ENCODE measurements around the gene LMNTD1.

Gene LMNTD1

DNA sequence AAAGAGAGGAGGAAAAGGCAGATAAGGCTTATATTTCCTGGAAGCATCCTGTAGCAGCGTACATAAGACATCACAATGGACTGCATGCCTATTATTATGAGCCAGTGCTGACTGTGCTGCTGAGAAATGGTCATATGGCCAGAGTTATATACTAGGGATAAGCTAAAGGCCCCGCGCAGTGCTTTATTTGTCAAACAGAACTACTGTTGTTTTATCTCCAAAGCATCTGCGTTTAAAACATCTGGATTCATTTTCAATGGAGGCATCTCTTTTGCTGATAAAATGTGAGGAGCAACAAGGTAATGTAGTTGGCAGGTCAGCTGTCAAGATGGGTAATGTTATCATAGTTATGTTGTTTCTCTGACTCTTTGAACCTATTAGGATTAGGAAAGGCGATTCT is 28.0 kb upstream of the LMNTD1 start:
- Histone ChIP-seq H3K27ac (ENCODE audit: low read length) (no peak overlapping the region), H3K9me3 (ENCODE audit: insufficient read depth, low read depth, low read length) (no peaks in the 10 kb centered on the region), H3K27me3 (ENCODE audit: insufficient read depth, low read length) (no peaks in the 10 kb centered on the region), H3K4me1 (ENCODE audit: insufficient read depth, low read length) (no peaks in the 10 kb centered on the region), H3K4me3 (ENCODE audit: low read length) (no peak overlapping the region), H3K9ac (ENCODE audit: low read depth, low read length) (no peak overlapping the region), H3K36me3 (ENCODE audit: insufficient read depth, low read depth, low read length) (no peaks in the 10 kb centered on the region)

DNA sequence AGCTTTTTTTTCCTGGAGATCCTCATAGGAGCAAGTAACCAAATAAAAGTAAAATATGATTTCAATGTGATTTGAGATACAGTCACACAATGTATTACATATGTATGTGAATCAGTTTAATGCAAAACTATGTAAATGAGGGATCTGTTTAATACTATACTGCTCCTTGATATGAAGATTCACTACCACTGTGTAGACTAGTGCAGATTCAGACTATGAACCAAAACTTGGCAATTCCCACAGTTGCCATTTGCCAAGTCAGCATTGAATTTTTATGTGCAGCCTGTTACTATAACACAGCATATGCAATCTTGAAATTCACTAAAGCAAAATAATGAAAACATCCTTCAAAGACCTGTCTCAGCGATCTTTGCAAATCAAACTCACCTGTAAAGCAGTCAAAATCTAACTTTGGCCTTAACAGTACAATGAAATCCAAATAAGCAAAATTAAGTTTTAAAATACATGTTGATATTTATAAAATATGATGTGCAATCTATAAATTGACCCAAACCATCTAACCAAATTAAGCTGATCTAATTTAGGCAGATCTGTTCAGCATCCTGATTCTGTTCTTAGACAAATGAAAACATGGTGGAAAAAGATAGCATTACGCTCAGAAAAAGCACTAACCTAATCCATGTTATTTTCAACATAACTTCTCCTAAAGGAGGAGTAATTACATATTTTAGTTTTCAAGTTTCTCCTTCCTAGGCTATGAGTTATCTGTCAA is 25.5 kb upstream of the LMNTD1 start:
- no peaks in the 10 kb centered on the region for H3K4me1 ChIP-seq (ENCODE audit: insufficient read depth, low read length)
- H3K9ac ChIP-seq (ENCODE audit: low read depth, low read length), result no peak overlapping the region
- no peak overlapping the region for H3K4me3 ChIP-seq (ENCODE audit: low read length)

GRCh38 chr12:25574761-25575160 is 21.7 kb upstream of the LMNTD1 start:
- Histone ChIP-seq H3K4me1 (ENCODE audit: insufficient read depth, low read length) (no peaks in the 10 kb centered on the region), H3K9ac (ENCODE audit: low read depth, low read length) (no peak overlapping the region), H3K4me3 (ENCODE audit: low read length) (no peak overlapping the region), H3K9me3 (ENCODE audit: insufficient read depth, low read depth, low read length) (no peaks in the 10 kb centered on the region), H3K27ac (ENCODE audit: low read length) (no peak overlapping the region), H3K36me3 (ENCODE audit: insufficient read depth, low read depth, low read length) (no peaks in the 10 kb centered on the region), H3K27me3 (ENCODE audit: insufficient read depth, low read length) (no peaks in the 10 kb centered on the region)

More for the DNA sequence above, 25.5 kb upstream of the LMNTD1 start:
- H3K27me3 ChIP-seq (ENCODE audit: insufficient read depth, low read length), result no peaks in the 10 kb centered on the region
- H3K9me3 ChIP-seq (ENCODE audit: insufficient read depth, low read depth, low read length), result no peaks in the 10 kb centered on the region
- H3K36me3 ChIP-seq (ENCODE audit: insufficient read depth, low read depth, low read length), result no peaks in the 10 kb centered on the region
- no peak overlapping the region for H3K27ac ChIP-seq (ENCODE audit: low read length)

DNA sequence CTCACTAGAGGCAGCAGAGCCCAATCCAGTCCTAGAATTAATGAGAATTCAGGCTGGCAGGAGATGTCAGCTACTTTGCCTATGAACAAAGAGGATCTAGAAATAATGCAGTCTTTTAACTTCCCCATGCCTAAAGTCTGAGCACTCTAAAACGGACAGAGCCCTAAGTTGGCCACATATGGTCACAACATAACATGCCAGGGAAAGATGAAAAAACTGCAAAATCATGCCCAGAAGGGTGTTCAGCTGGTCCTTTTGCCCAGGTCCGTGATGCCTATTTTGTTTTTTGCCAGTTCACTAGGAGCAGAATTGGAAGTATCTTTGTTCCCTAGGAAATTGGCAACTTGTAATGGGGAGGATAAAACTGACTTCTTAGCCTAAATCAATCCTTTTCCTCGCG is 20.3 kb upstream of the LMNTD1 start:
- no peaks in the 10 kb centered on the region for H3K27me3 ChIP-seq (ENCODE audit: insufficient read depth, low read length)
- no peak overlapping the region for H3K9ac ChIP-seq (ENCODE audit: low read depth, low read length)
- H3K4me3 ChIP-seq (ENCODE audit: low read length), result no peak overlapping the region
- H3K36me3 ChIP-seq (ENCODE audit: insufficient read depth, low read depth, low read length), result no peaks in the 10 kb centered on the region
- H3K27ac ChIP-seq (ENCODE audit: low read length), result no peak overlapping the region
- no peaks in the 10 kb centered on the region for H3K9me3 ChIP-seq (ENCODE audit: insufficient read depth, low read depth, low read length)
- H3K4me1 ChIP-seq (ENCODE audit: insufficient read depth, low read length), result no peaks in the 10 kb centered on the region

DNA sequence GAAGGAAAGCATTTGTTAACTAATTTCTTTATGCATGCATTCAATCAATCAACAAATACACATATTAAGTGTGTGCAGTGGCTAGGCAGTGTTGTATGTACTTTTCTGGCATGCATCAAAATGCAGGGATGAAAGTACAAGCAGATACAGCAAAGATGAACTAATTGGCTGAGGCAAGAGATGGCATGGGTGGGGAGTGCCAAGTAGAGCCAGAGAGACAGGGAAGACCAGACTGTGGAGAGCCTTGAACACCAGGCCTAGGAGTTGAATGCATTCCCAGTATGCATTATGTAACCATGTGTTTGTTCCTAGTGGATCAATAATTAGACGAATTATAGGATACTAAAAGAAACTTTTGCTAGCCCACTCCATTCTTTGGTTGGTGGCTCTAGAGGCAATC is 17.3 kb upstream of the LMNTD1 start:
- H3K36me3 ChIP-seq (ENCODE audit: insufficient read depth, low read depth, low read length), result no peaks in the 10 kb centered on the region

DNA sequence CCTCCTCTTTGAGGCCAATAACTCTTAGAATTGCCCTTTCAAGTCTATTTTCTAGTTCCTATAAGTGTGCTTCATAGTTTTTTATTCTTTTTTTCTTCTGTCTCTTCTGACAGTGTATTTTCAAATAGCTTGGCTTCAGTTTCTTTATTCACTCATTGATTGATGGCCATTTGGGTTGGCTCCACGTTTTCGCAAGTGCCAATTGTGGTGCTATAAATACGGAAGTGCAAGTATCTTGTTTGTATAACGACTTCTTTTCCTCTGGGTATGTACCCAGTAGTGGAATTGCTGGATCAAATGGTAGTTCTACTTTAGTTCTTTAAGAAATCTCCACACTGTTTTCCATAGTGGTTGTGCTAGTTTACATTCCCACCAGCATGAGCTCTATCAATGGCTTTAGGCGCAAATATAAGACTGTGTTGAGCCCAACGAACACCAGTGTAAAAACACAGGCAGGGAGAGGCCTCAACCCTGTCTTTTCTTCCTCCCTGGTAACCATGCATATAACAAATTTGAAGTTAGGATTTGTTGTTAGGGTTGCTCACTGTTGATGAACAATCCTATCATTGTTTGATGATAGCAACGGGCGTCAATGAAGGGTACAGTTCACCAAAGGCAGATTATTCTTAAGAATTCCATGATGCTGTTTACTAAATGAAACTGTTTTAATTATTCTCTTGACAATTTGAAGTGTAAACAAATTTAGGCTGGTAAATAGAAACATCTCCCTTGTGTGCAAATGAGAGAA is 13.3 kb upstream of the LMNTD1 start:
- Histone ChIP-seq H3K9me3 (ENCODE audit: insufficient read depth, low read depth, low read length) (no peaks in the 10 kb centered on the region), H3K27me3 (ENCODE audit: insufficient read depth, low read length) (no peaks in the 10 kb centered on the region), H3K9ac (ENCODE audit: low read depth, low read length) (no peak overlapping the region), H3K4me1 (ENCODE audit: insufficient read depth, low read length) (no peaks in the 10 kb centered on the region), H3K27ac (ENCODE audit: low read length) (no peak overlapping the region), H3K4me3 (ENCODE audit: low read length) (no peak overlapping the region), H3K36me3 (ENCODE audit: insufficient read depth, low read depth, low read length) (no peaks in the 10 kb centered on the region)

More for the DNA sequence above, 17.3 kb upstream of the LMNTD1 start:
- Histone ChIP-seq H3K9me3 (ENCODE audit: insufficient read depth, low read depth, low read length) (no peaks in the 10 kb centered on the region), H3K27me3 (ENCODE audit: insufficient read depth, low read length) (no peaks in the 10 kb centered on the region), H3K4me3 (ENCODE audit: low read length) (no peak overlapping the region), H3K27ac (ENCODE audit: low read length) (no peak overlapping the region), H3K4me1 (ENCODE audit: insufficient read depth, low read length) (no peaks in the 10 kb centered on the region), H3K9ac (ENCODE audit: low read depth, low read length) (no peak overlapping the region)

GRCh38 chr12:25558586-25558985 is 5.5 kb upstream of the LMNTD1 start:
- Histone ChIP-seq H3K36me3 (ENCODE audit: insufficient read depth, low read depth, low read length) (no peaks in the 10 kb centered on the region), H3K9me3 (ENCODE audit: insufficient read depth, low read depth, low read length) (no peaks in the 10 kb centered on the region), H3K4me3 (ENCODE audit: low read length) (no peak overlapping the region), H3K27ac (ENCODE audit: low read length) (no peak overlapping the region), H3K9ac (ENCODE audit: low read depth, low read length) (no peak overlapping the region), H3K27me3 (ENCODE audit: insufficient read depth, low read length) (no peaks in the 10 kb centered on the region), H3K4me1 (ENCODE audit: insufficient read depth, low read length) (no peaks in the 10 kb centered on the region)

DNA sequence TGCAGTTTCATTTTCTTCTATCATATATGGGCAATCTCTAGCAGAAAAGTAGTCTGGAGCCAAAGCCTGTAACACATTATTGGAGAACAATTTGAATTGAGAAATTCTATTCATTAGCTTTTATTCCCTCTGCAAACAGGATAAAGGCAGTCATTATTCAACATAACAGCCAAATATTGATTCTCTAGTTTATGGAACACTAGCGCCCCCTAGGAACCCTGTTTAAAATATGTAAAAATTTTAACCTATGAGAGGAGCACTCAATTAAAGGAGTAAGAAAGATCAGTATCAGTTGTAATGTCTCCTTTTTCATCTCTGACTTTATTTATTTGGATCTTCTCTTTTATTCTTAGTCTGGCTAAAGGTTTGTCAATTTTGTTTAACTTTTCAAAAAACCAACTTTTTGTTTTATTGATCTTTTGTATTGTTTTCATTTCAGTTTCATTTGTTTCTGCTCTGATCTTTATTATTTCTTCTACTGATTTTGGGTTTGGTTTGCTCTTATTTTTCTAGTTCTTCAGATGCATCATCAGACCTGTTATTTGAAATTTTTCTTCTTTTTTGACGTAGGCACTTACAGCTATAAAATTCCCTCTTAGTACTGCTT is 4.8 kb upstream of the LMNTD1 start:
- Histone ChIP-seq H3K9me3 (ENCODE audit: insufficient read depth, low read depth, low read length) (no peaks in the 10 kb centered on the region), H3K36me3 (ENCODE audit: insufficient read depth, low read depth, low read length) (no peaks in the 10 kb centered on the region), H3K4me3 (ENCODE audit: low read length) (no peak overlapping the region), H3K27me3 (ENCODE audit: insufficient read depth, low read length) (no peaks in the 10 kb centered on the region), H3K27ac (ENCODE audit: low read length) (no peak overlapping the region), H3K9ac (ENCODE audit: low read depth, low read length) (no peak overlapping the region), H3K4me1 (ENCODE audit: insufficient read depth, low read length) (no peaks in the 10 kb centered on the region)

DNA sequence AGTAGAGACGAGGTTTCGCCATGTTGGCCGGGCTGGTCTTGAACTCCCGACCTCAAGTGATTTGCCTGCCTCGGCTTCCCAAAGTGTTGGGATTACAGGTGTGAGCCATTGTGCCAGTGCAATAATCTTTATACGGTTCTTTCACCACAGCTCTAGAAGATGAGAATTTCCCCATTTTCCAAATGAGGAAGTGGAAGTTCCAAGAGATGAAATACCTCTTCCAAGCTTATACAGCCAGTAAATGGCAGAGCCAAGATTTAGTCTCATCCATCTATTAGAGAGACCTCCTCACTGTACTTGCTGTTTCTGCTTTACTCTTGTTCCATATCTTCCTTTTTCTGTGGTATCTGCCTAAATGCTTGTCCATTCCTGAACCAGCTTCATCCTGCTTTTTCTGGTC is 3.1 kb upstream of the LMNTD1 start:
- H3K9me3 ChIP-seq (ENCODE audit: insufficient read depth, low read depth, low read length), result no peaks in the 10 kb centered on the region
- H3K36me3 ChIP-seq (ENCODE audit: insufficient read depth, low read depth, low read length), result no peaks in the 10 kb centered on the region
- no peak overlapping the region for H3K27ac ChIP-seq (ENCODE audit: low read length)
- H3K4me1 ChIP-seq (ENCODE audit: insufficient read depth, low read length), result no peaks in the 10 kb centered on the region
- H3K4me3 ChIP-seq (ENCODE audit: low read length), result no peak overlapping the region
- no peak overlapping the region for H3K9ac ChIP-seq (ENCODE audit: low read depth, low read length)
- no peaks in the 10 kb centered on the region for H3K27me3 ChIP-seq (ENCODE audit: insufficient read depth, low read length)

DNA sequence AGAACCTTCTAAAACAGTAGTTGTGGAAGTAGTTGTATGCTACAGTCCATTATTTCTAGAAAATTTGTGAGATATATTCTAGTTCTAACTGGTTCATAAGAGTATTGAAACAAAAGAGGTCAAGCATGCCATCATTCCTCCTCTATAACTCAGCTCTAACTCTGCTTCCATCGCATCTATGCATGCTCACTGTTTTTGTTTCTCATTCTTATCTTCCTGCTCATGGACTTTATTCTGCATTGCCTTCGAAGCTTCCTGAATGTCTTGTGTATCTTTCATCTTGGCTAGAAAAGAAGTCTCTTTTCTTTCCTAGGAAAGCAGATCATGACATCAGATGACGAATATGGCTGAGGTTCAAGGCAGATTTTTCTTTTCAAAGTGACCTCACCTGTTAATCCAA is 402 bp downstream of the LMNTD1 start:
- H3K4me3 ChIP-seq (ENCODE audit: low read length), result no peak overlapping the region
- no peak overlapping the region for H3K27ac ChIP-seq (ENCODE audit: low read length)
- no peaks in the 10 kb centered on the region for H3K36me3 ChIP-seq (ENCODE audit: insufficient read depth, low read depth, low read length)
- no peaks in the 10 kb centered on the region for H3K9me3 ChIP-seq (ENCODE audit: insufficient read depth, low read depth, low read length)
- no peaks in the 10 kb centered on the region for H3K4me1 ChIP-seq (ENCODE audit: insufficient read depth, low read length)
- H3K9ac ChIP-seq (ENCODE audit: low read depth, low read length), result no peak overlapping the region
- H3K27me3 ChIP-seq (ENCODE audit: insufficient read depth, low read length), result no peaks in the 10 kb centered on the region

GRCh38 chr12:25550186-25550585 is 2.9 kb downstream of the LMNTD1 start:
- Histone ChIP-seq H3K4me1 (ENCODE audit: insufficient read depth, low read length) (no peaks in the 10 kb centered on the region), H3K27me3 (ENCODE audit: insufficient read depth, low read length) (no peaks in the 10 kb centered on the region), H3K36me3 (ENCODE audit: insufficient read depth, low read depth, low read length) (no peaks in the 10 kb centered on the region), H3K4me3 (ENCODE audit: low read length) (no peak overlapping the region), H3K9me3 (ENCODE audit: insufficient read depth, low read depth, low read length) (no peaks in the 10 kb centered on the region), H3K9ac (ENCODE audit: low read depth, low read length) (no peak overlapping the region), H3K27ac (ENCODE audit: low read length) (no peak overlapping the region)

DNA sequence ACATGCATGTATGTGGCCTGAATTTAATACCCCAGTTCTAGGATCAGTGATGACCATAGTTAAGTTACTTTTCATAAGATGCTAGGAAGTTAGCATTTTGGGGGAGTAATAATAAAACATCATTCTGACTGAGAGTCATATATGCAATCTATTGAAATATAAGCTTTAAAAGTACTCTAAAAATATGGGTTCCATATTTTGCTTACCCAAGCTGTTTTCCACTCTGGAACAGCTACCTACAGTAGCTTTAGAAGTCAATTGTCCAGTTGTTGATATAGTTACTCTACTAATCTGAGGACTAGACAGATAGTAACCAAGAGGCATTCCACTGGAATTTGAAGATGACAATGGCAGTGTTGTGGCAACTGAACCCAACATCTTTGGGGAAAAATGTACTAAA is 4.0 kb downstream of the LMNTD1 start:
- no peaks in the 10 kb centered on the region for H3K36me3 ChIP-seq (ENCODE audit: insufficient read depth, low read depth, low read length)
- no peak overlapping the region for H3K27ac ChIP-seq (ENCODE audit: low read length)
- no peak overlapping the region for H3K4me3 ChIP-seq (ENCODE audit: low read length)
- no peak overlapping the region for H3K9ac ChIP-seq (ENCODE audit: low read depth, low read length)
- H3K9me3 ChIP-seq (ENCODE audit: insufficient read depth, low read depth, low read length), result no peaks in the 10 kb centered on the region
- H3K4me1 ChIP-seq (ENCODE audit: insufficient read depth, low read length), result no peaks in the 10 kb centered on the region
- no peaks in the 10 kb centered on the region for H3K27me3 ChIP-seq (ENCODE audit: insufficient read depth, low read length)
